GM19025 (cell line): ENCODE measurements around the gene KATNA1.

Experiments
- ATAC-seq: cut with Tn5 transposase; IDR thresholded peaks from one replicate; pipeline ENCODE4 v1.9.1; 2021; ENCODE audit warnings: mild to moderate bottlenecking, low read depth, moderate library complexity; ENCODE audit not compliant: unreplicated experiment

KATNA1 gene

DNA sequence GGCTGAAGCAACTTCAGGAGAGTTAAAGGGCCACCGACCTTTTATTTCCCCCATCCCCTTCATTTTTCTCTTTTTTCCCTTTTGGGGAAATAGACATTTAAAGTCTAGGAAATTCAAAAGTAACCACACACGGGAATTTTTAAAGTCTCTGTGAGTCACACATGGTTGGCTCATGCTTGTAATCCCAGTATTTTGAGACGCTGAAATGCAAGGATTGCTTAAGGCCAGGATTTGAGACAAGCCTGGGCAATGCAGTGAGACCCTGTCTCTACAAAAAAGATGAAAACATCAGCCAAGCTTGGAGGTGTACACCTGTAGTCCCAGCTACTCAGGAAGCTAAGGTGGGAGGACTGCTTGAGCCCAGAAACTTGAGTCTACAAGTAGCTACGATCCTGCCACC lies 34.2 kb downstream of the KATNA1 start:
- no peak for ATAC-seq

DNA sequence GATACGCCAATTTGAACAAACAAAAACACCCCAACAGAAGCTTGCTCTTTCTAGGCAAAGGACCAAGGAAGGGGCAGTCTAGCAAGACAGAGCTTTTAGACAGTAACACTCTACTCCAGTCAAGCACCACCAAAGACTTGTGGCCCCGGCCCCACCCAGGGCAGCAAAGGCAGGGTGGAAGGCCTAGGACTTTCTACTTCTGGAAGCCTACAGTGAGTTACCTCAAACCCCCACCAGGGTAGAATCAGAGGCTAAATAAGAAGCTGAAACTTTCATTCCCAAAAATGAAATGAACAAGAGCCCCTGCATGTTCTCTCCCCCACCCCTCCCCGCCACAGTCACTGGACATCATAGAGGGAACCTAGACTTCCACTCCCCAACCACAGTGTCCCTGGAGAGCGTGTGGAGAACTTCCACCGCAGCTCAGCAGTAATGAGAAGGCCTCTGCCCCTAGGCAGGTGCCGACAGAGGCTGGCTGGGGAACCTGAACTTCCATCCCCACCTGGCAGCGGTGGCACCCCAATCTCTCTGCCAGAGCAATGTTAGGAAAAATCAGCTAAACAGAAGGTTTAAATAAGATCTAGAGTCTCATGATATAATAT lies 40.0 kb downstream of the KATNA1 start:
- no peak for ATAC-seq

GRCh38 chr6:149600508-149600907 lies 48.0 kb downstream of the KATNA1 start:
- no peak for ATAC-seq

GRCh38 chr6:149593408-149593807 lies 55.1 kb downstream of the KATNA1 start:
- ATAC-seq: no peak

- no peak for ATAC-seq
Measured at GRCh38 chr6:149592983-149593382, 55.5 kb downstream of the KATNA1 start.

DNA sequence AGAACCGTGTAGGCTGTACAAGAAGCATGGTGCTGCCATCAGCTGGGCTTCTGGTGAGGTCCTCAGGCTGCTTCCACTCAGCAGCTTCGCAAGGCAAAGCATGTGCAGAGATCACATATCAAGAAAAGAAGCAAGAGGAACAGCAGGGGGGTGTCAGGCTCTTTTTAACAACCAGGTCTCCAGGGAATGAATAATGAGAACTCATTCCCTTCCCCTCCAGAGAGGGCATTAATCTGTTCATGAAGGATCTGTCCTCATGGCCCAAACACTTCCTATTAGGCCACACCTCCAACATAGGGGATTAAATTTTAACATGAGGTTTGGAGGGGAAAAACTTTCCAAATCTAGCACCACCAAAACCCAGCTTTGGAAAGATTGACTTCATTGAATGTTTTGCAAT lies 62.4 kb downstream of the KATNA1 start:
- no peak for ATAC-seq

DNA sequence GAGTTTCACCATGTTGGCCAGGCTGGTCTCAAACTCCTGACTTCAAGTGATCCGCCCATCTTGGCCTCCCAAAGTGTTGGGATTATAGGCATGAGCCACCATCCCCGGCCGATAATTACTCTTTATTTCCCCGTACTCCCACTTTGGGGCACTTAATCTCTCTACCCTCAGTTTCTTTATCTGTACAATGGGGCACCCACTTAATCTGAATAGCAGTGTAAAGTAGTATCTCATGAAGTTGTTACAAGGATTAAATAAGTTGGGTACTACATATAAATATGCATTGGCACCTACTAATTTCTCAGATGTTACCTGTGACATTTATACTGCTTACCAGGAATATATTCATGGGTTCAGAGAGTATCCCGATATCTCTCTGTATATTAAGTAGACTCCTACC lies 67.2 kb downstream of the KATNA1 start:
- ATAC-seq: no peak

DNA sequence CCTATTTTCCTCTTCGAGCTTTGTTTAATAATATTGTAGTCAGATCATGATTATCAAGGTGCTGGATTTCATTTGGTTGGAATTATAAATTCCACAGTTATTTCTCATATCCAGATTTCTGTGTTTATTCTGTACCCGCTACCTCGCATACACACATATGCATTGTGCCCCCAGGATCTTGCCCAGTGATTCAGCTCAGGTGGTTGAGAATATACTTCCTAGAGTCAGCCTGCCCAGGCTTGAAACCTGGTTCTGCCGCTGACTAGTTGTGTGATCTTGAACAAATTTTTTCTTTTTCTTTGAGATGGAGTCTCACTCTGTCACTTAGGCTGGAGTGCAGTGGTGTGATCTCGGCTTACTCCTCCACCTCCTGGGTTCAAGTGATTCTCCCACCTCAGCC lies 67.6 kb downstream of the KATNA1 start:
- no peak for ATAC-seq

- ATAC-seq: no peak
Measured at GRCh38 chr6:149567945-149568585, 80.4 kb downstream of the KATNA1 start.

DNA sequence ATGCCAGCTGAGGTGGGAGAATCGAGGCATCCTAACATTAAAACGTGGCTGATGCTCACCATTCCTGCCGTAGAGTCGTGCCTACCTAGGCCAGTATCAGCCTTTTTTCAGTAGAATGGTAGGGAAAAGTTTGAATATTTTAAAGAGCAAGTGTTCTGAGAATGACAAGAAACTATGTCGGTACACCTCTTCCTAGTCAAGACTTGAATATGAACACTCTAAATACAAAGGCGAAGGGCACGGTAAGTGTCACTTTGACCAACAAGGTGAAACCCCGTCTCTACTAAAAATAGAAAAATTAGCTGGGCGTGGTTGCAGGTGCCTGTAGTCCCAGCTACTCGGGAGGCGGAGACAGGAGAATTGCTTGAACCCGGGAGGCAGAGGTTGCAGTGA lies 81.3 kb downstream of the KATNA1 start:
- no peak for ATAC-seq

- ATAC-seq: peak; percentile 7
Measured at GRCh38 chr6:149566410-149567193, 81.9 kb downstream of the KATNA1 start.

GRCh38 chr6:149565527-149566409 lies 82.7 kb downstream of the KATNA1 start, which contains the start of gene GINM1:
Gene GINM1, plus strand, starts transcription at chr6:149566375. Its CDS starts 40 bp downstream, at chr6:149566415.
- ATAC-seq: peak; percentile 77

GRCh38 chr6:149563928-149564325 lies 84.6 kb downstream of the KATNA1 start:
- no peak for ATAC-seq

DNA sequence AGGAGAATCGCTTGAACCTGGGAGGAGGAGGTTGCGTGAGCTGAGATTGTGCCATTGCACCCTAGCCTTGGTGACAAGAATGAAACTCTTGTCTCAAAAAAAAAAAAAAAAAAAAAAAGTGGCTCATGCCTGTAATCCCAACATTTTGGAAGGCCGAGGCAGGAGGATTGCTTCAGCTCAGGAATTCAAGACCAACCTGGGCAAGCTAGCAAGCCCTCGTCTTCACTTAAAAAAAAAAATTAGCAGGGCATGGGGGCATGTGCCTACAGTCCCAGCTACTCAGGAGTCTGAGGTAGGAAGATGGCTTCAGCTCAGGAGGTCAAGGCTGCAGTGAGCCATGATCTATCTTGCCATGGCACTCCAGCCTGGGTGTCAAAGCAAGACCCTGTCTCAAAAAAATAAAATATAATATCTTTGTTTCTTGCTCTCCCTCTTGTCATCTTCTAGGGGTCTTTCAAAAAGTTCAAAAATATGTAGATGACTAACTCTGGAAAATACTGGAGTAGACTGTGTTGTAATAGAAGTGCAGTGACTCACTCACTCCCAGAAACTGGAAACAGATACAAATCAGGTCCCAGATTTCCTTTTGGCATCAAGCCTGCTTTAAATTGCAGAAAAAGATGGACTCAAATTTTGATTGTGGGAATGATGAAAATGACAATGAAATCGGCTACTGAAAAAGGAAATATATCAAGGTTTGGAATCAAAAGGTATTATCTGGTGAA lies 85.1 kb downstream of the KATNA1 start:
- no peak for ATAC-seq

- ATAC-seq: no peak
Measured at GRCh38 chr6:149560736-149561135, 87.8 kb downstream of the KATNA1 start.

GRCh38 chr6:149559389-149559788 lies 89.1 kb downstream of the KATNA1 start:
- ATAC-seq: no peak

DNA sequence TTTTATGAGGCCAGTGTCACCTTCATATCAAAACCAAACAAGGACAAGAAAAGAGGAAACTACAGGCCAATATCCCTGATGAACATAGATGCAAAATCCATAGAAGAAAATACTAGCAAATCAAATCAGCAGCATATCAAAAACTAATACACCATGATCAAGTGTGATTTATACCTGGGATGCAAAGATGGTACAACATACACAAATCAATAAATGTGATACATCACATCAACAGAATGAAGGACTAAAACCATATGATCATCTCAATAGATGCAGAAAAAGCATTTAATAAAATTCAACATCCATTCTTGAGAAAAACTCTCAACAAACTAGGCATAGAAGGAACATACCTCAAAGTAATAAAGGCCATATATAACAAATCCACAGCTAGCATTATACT lies 90.5 kb downstream of the KATNA1 start:
- ATAC-seq: no peak

DNA sequence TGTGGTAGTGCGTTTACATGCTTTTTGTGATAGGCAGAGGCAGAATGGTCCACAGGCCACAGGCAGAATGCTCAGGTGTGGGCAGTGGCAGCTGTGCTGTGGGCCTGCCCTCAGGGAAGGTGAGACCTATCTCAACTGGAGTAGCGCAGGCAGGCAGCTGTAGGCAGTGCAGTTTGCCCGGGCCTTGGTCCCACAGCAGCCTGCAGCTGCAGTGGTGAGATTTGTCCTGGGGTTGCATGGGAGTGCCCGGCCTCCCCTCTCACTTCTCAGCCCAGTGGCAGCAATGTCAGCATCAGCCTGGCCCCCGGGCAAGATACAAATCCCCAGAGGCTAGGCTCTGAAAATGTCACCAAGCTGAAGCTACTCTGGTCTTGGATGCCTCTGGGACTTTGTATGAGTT lies 96.6 kb downstream of the KATNA1 start:
- ATAC-seq: no peak

GRCh38 chr6:149545754-149546471 lies 102.6 kb downstream of the KATNA1 start, which contains the start of gene PPIL4:
Gene PPIL4, minus strand, starts transcription at chr6:149546043. Its CDS starts 38 bp downstream, at chr6:149546005.
- peak; percentile 97 for ATAC-seq
